CD4-positive, CD25-positive, alpha-beta regulatory T cell (primary cell): ENCODE data around the gene TMPRSS9. TPM values are rescaled to one million over a fixed set of nuclear protein-coding genes. Genes with fewer than 3 reads are reported as not detected.

Experiments
- ATAC-seq, 2 donors: fragments of 150-1000 bp; cut with Tn5 transposase; one replicate each; pipeline ENCODE4 v1.10.0; 2021; ENCODE audit warnings: low read depth in 2 of 2, moderate number of reproducible peaks in 2 of 2, moderate library complexity in 1 of 2
- DNase-seq, 3 donors: peaks; one replicate each; pipeline versions ENCODE4 v3.0.0 to v3.0.0-alpha.2; 2012 to 2022; ENCODE audit warnings: mixed read lengths in 1 of 3
- H3K27ac ChIP-seq: one replicate; pipeline ENCODE4 v1.7.0; 2013; ENCODE audit warnings: mild to moderate bottlenecking, low read length; ENCODE audit not compliant: insufficient read depth, poor library complexity, severe bottlenecking
- H3K27me3 ChIP-seq: one replicate; pipeline ENCODE4 v1.7.0; 2013; ENCODE audit warnings: low read length; ENCODE audit not compliant: control insufficient read depth, insufficient read depth
- H3K36me3 ChIP-seq: one replicate; pipeline ENCODE4 v1.7.0; 2013; ENCODE audit warnings: mild to moderate bottlenecking, low read length, moderate library complexity; ENCODE audit not compliant: control insufficient read depth, insufficient read depth
- H3K4me1 ChIP-seq: 2 replicates; pipeline ENCODE4 v1.7.0; 2013; ENCODE audit warnings: mild to moderate bottlenecking, low read length; ENCODE audit not compliant: insufficient read depth, control insufficient read depth, poor library complexity, severe bottlenecking
- H3K4me3 ChIP-seq: one replicate; pipeline ENCODE4 v1.7.0; 2013; ENCODE audit warnings: low read depth, mild to moderate bottlenecking, low read length, moderate library complexity
- H3K9me3 ChIP-seq, 2 experiments: 1 replicate in 1 of 2; 2 replicates in 1 of 2; pipeline ENCODE4 v1.7.0; 2013; ENCODE audit warnings: low read length in 2 of 2, mild to moderate bottlenecking in 1 of 2, moderate library complexity in 1 of 2; ENCODE audit not compliant: control insufficient read depth in 2 of 2
- H3K27ac Mint-ChIP-seq, 3 donors: one replicate each; pipeline ENCODE4 v1.8.0; 2020 to 2022; ENCODE audit warnings: mild to moderate bottlenecking in 3 of 3, mixed read lengths in 3 of 3, moderate library complexity in 2 of 3
- H3K27me3 Mint-ChIP-seq: one replicate; pipeline ENCODE4 v1.8.0; 2022; ENCODE audit warnings: mild to moderate bottlenecking, mixed read lengths
- H3K36me3 Mint-ChIP-seq: one replicate; pipeline ENCODE4 v1.8.0; 2020; ENCODE audit warnings: mixed read lengths
- H3K4me1 Mint-ChIP-seq, 4 donors: one replicate each; pipeline ENCODE4 v1.8.0; 2020 to 2022; ENCODE audit warnings: mixed read lengths in 4 of 4, mild to moderate bottlenecking in 1 of 4
- H3K4me3 Mint-ChIP-seq, 4 donors: one replicate each; pipeline ENCODE4 v1.8.0; 2020 to 2022; ENCODE audit warnings: mild to moderate bottlenecking in 4 of 4, mixed read lengths in 4 of 4, moderate library complexity in 3 of 4
- H3K9me3 Mint-ChIP-seq, 7 donors: one replicate each; pipeline ENCODE4 v1.8.0; 2020 to 2022; ENCODE audit warnings: mixed read lengths in 7 of 7, mild to moderate bottlenecking in 3 of 7, moderate library complexity in 2 of 7
- polyA plus RNA-seq, 4 donors: library from polyadenylated mRNA; unstranded; fragments of 300-500 nt; fragmentation: Illumina TruSeq; gene quantifications; one replicate each; pipeline ENCODE4 v1.2.3, GENCODE V29; 2021
- total RNA-seq: library from RNA; stranded (reverse); gene quantifications from one replicate; pipeline ENCODE4 v1.2.3, GENCODE V29; 2022

TMPRSS9 gene
- total and polyA plus RNA-seq, 5 donors from 2014 or later, result 0.17 TPM; not detected in 4

GRCh38 chr19:2438178-2438577 is 78.1 kb downstream of the TMPRSS9 start:
- Mint-ChIP-seq H3K27ac (peak overlapping the region in 1 of 3 donors; percentile 71), H3K36me3 (peaks cover 12% of the 10 kb centered on the region), H3K9me3 (no peaks in the 10 kb centered on the region), H3K27me3 (no peaks in the 10 kb centered on the region), H3K4me1 (peaks cover 0 to 3% (median 0%) of the 10 kb centered on the region in 4 donors), H3K4me3 (no peak overlapping the region)
- DNase-seq, result no peak
- Histone ChIP-seq H3K36me3 (peaks cover 2% of the 10 kb centered on the region), H3K27me3 (no peaks in the 10 kb centered on the region), H3K4me3 (no peak overlapping the region), H3K27ac (no peak overlapping the region), H3K9me3 (no peaks in the 10 kb centered on the region), H3K4me1 (no peaks in the 10 kb centered on the region)
- no peak for ATAC-seq

GRCh38 chr19:2440515-2440914 is 80.5 kb downstream of the TMPRSS9 start:
- Mint-ChIP-seq H3K36me3 (peaks cover 11% of the 10 kb centered on the region), H3K9me3 (no peaks in the 10 kb centered on the region), H3K27me3 (no peaks in the 10 kb centered on the region), H3K27ac (peak overlapping the region; percentile 17 to 60 (median 32)), H3K4me1 (peaks cover 0 to 6% (median 1%) of the 10 kb centered on the region in 4 donors), H3K4me3 (no peak overlapping the region)
- Histone ChIP-seq H3K9me3 (no peaks in the 10 kb centered on the region), H3K36me3 (peaks cover 7% of the 10 kb centered on the region), H3K27me3 (no peaks in the 10 kb centered on the region), H3K4me3 (no peak overlapping the region), H3K4me1 (no peaks in the 10 kb centered on the region), H3K27ac (no peak overlapping the region)
- DNase-seq (no peak), ATAC-seq (no peak)

- peaks cover 9% of the 10 kb centered on the region for H3K36me3 Mint-ChIP-seq
These were observed 81.2 kb downstream of the TMPRSS9 start for GRCh38 chr19:2441096-2441752.

GRCh38 chr19:2443116-2443784 is 83.2 kb downstream of the TMPRSS9 start:
- H3K27ac Mint-ChIP-seq, result peak overlapping the region in 2 of 3 donors; percentile 58 to 59
- no peak overlapping the region for H3K4me3 ChIP-seq
- H3K36me3 ChIP-seq, result peaks cover 7% of the 10 kb centered on the region
- H3K27me3 ChIP-seq, result no peaks in the 10 kb centered on the region
- no peaks in the 10 kb centered on the region for H3K9me3 ChIP-seq
- H3K4me1 Mint-ChIP-seq, result peaks cover 0 to 14% (median 6%) of the 10 kb centered on the region in 4 donors
- H3K27ac ChIP-seq, result no peak overlapping the region
- ATAC-seq (no peak), DNase-seq (no peak)
- peaks cover 5% of the 10 kb centered on the region for H3K4me1 ChIP-seq
- no peaks in the 10 kb centered on the region for H3K27me3 Mint-ChIP-seq
- peaks cover 9% of the 10 kb centered on the region for H3K36me3 Mint-ChIP-seq
- H3K9me3 Mint-ChIP-seq, result no peaks in the 10 kb centered on the region
- no peak overlapping the region for H3K4me3 Mint-ChIP-seq

More at GRCh38 chr19:2441096-2441752, 81.2 kb downstream of the TMPRSS9 start:
- ATAC-seq (no peak), DNase-seq (no peak)
- no peaks in the 10 kb centered on the region for H3K9me3 ChIP-seq
- Mint-ChIP-seq H3K4me3 (no peak overlapping the region), H3K27ac (no peak overlapping the region), H3K9me3 (no peaks in the 10 kb centered on the region), H3K4me1 (peaks cover 0 to 6% (median 2%) of the 10 kb centered on the region in 4 donors), H3K27me3 (no peaks in the 10 kb centered on the region)
- no peaks in the 10 kb centered on the region for H3K27me3 ChIP-seq
- no peak overlapping the region for H3K4me3 ChIP-seq
- peaks cover 2% of the 10 kb centered on the region for H3K4me1 ChIP-seq
- no peak overlapping the region for H3K27ac ChIP-seq
- peaks cover 7% of the 10 kb centered on the region for H3K36me3 ChIP-seq

- Mint-ChIP-seq H3K9me3 (no peaks in the 10 kb centered on the region), H3K36me3 (peaks cover 9% of the 10 kb centered on the region), H3K4me3 (no peak overlapping the region), H3K27ac (peak overlapping the region in 2 of 3 donors; percentile 58 to 59), H3K4me1 (peaks cover 0 to 15% (median 7%) of the 10 kb centered on the region in 4 donors), H3K27me3 (no peaks in the 10 kb centered on the region)
- no peak for ATAC-seq
- H3K4me1 ChIP-seq, result peaks cover 5% of the 10 kb centered on the region
- H3K27ac ChIP-seq, result no peak overlapping the region
- H3K9me3 ChIP-seq, result no peaks in the 10 kb centered on the region
- H3K27me3 ChIP-seq, result no peaks in the 10 kb centered on the region
- no peak for DNase-seq
- H3K4me3 ChIP-seq, result no peak overlapping the region
- peaks cover 7% of the 10 kb centered on the region for H3K36me3 ChIP-seq
These were observed 83.7 kb downstream of the TMPRSS9 start for GRCh38 chr19:2443785-2444182.

- Mint-ChIP-seq H3K27me3 (no peaks in the 10 kb centered on the region), H3K36me3 (peaks cover 9% of the 10 kb centered on the region), H3K27ac (no peak overlapping the region), H3K4me3 (no peak overlapping the region), H3K4me1 (peaks cover 0 to 19% (median 8%) of the 10 kb centered on the region in 4 donors), H3K9me3 (no peaks in the 10 kb centered on the region)
- no peaks in the 10 kb centered on the region for H3K27me3 ChIP-seq
- no peak overlapping the region for H3K4me3 ChIP-seq
- ATAC-seq (no peak), DNase-seq (no peak)
- H3K4me1 ChIP-seq, result peaks cover 5% of the 10 kb centered on the region
- H3K9me3 ChIP-seq, result no peaks in the 10 kb centered on the region
- no peak overlapping the region for H3K27ac ChIP-seq
- peaks cover 7% of the 10 kb centered on the region for H3K36me3 ChIP-seq
These were observed 84.4 kb downstream of the TMPRSS9 start for GRCh38 chr19:2444251-2445002.

GRCh38 chr19:2446381-2446780 is 86.3 kb downstream of the TMPRSS9 start:
- no peaks in the 10 kb centered on the region for H3K27me3 Mint-ChIP-seq
- peak overlapping the region in 2 of 4 donors; percentile 67 to 82 for H3K4me3 Mint-ChIP-seq
- Histone ChIP-seq H3K27ac (no peak overlapping the region), H3K27me3 (no peaks in the 10 kb centered on the region), H3K4me3 (no peak overlapping the region), H3K4me1 (peaks cover 5% of the 10 kb centered on the region), H3K9me3 (no peaks in the 10 kb centered on the region), H3K36me3 (peaks cover 7% of the 10 kb centered on the region)
- H3K4me1 Mint-ChIP-seq, result peaks cover 0 to 20% (median 10%) of the 10 kb centered on the region in 4 donors
- DNase-seq, result peak in 2 of 3 donors; percentile 22 to 52
- peak overlapping the region; percentile 76 to 92 (median 91) for H3K27ac Mint-ChIP-seq
- H3K36me3 Mint-ChIP-seq, result peaks cover 7% of the 10 kb centered on the region
- H3K9me3 Mint-ChIP-seq, result no peaks in the 10 kb centered on the region
- ATAC-seq, result peak in 1 of 2 donors; percentile 52
